SU-DHL-6 (cell line): ENCODE data around the gene KRTAP5-3.
"Not testable (repeated sequence)": the region's sequence is repeated elsewhere in the genome, so short reads cannot be mapped to it uniquely, and the experiment has no call there.

Experiments
- H2AFZ ChIP-seq: fragments of 200-600 bp; sonication (generic); 2 replicates; pipeline ENCODE4 v1.6.1; 2014; ENCODE audit warnings: low read depth, mild to moderate bottlenecking, moderate library complexity, mixed read lengths, antibody characterized with exemption, low read length; ENCODE audit not compliant: severe bottlenecking
- H3F3A ChIP-seq: fragments of 200-600 bp; shearing (Covaris generic); 2 replicates; pipeline ENCODE4 v1.6.0; 2016; ENCODE audit warnings: antibody characterized with exemption, mild to moderate bottlenecking; ENCODE audit not compliant: insufficient read depth
- H3K27ac ChIP-seq: fragments of 200-600 bp; sonication (generic); 2 replicates; pipeline ENCODE4 v1.5.1; 2016; ENCODE audit warnings: low read depth, mild to moderate bottlenecking, low read length, moderate library complexity, mixed read lengths
- H3K27me3 ChIP-seq: fragments of 200-600 bp; sonication (generic), shearing (Covaris generic); 2 replicates; pipeline ENCODE4 v1.6.0; 2014; ENCODE audit warnings: mild to moderate bottlenecking, low read length
- H3K36me3 ChIP-seq: fragments of 200-600 bp; sonication (generic); 2 replicates; pipeline ENCODE4 v1.6.1; 2014; ENCODE audit warnings: mild to moderate bottlenecking, low read length, mixed read lengths
- H3K4me2 ChIP-seq: fragments of 300-600, 200-600 bp; shearing (Covaris generic), sonication (generic); 2 replicates; pipeline ENCODE4 v1.6.0; 2014; ENCODE audit warnings: low read length, low read depth, mild to moderate bottlenecking; ENCODE audit not compliant: poor library complexity, severe bottlenecking
- H3K4me3 ChIP-seq: fragments of 200-600 bp; sonication (generic); 2 replicates; pipeline ENCODE4 v1.5.1; 2014; ENCODE audit warnings: antibody characterized with exemption, low read length, mild to moderate bottlenecking, mixed read lengths; ENCODE audit not compliant: insufficient read depth, poor library complexity, severe bottlenecking
- H3K79me2 ChIP-seq: fragments of 200-600 bp; sonication (generic); 2 replicates; pipeline ENCODE4 v1.6.1; 2014; ENCODE audit warnings: mild to moderate bottlenecking, low read length, moderate library complexity; ENCODE audit not compliant: insufficient read depth
- H3K9ac ChIP-seq: fragments of 200-600 bp; sonication (generic); 2 replicates; pipeline ENCODE4 v1.7.0; 2014; ENCODE audit warnings: mild to moderate bottlenecking, low read length
- H3K9me2 ChIP-seq: fragments of 200-600 bp; sonication (generic); replicated peaks from 2 replicates; pipeline ENCODE4 v1.6.1; 2014; ENCODE audit warnings: low read length; ENCODE audit not compliant: insufficient read depth
- H3K9me3 ChIP-seq: fragments of 200-600 bp; sonication (generic); 2 replicates; pipeline ENCODE4 v1.6.1; 2014; ENCODE audit warnings: low read length, mixed read lengths; ENCODE audit not compliant: insufficient read depth
- H4K20me1 ChIP-seq: fragments of 200-600 bp; sonication (generic); 2 replicates; pipeline ENCODE4 v1.6.1; 2014; ENCODE audit warnings: low read depth, mild to moderate bottlenecking, antibody characterized with exemption, low read length, moderate library complexity, mixed read lengths
- EZH2phosphoT487 ChIP-seq: fragments of 200-600 bp; sonication (generic), shearing (Covaris generic); conservative IDR thresholded peaks from 2 replicates; pipeline ENCODE4 v1.6.1; 2018; ENCODE audit warnings: mild to moderate bottlenecking, antibody characterized with exemption, low read length, moderate library complexity, mixed read lengths
- TF ChIP-seq, protein P1 (sequence below): fragments of 200-600 bp; sonication (generic); IDR thresholded peaks from one replicate; pipeline ENCODE4 v1.5.1; 2017; ENCODE audit warnings: antibody characterized with exemption, mild to moderate bottlenecking, low read length, moderate library complexity; ENCODE audit not compliant: insufficient read depth, poor library complexity, severe bottlenecking

Gene KRTAP5-3

DNA sequence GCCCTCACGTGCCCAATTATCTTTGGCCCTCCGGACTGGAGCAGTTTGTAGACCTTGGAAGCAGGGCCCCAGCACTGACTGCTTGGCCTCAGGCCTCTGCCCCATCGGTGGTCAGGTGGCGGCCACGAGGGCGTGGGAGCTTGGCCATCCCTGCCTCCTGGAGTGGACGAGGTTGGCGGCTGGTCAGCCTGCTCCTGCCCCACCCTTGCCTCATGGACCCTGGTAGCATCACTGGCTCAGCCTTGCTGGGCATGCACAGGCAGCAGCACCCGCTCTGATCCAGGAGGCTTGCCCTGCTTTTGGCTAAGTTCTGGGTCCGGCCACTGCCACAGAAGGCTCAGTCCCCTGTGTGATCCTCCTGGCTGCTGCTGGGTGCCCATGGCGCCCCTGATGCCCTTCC, 4.1 kb downstream of the KRTAP5-3 start:
- H3K9ac ChIP-seq = no peak overlapping the region

DNA sequence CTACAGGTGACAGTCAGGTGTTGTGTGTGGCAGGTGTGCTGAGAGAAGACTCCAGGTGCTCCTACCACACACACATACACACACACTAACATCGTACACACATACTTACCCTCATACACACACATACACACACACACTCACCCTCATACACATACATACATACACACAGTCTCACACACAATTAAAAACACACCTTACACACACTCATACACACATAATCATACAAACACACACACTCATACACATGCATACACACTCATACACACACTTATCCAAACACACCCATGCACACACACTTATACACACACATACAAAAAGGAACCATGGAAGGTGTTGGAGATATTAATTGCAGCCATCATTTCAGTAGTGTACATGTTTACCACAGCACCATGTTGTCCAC, 4.6 kb downstream of the KRTAP5-3 start:
- Histone ChIP-seq H3K9ac (no peak overlapping the region), H3K9me3 (no peaks in the 10 kb centered on the region), H3K79me2 (no peaks in the 10 kb centered on the region), H3K27ac (no peak overlapping the region), H4K20me1 (no peaks in the 10 kb centered on the region), H3K4me3 (no peak overlapping the region), H2AFZ (no peak overlapping the region), H3K4me2 (no peak overlapping the region), H3F3A (no peaks in the 10 kb centered on the region), H3K27me3 (no peaks in the 10 kb centered on the region), H3K36me3 (no peaks in the 10 kb centered on the region), H3K9me2 (no peaks in the 10 kb centered on the region)
- no peak for TF ChIP-seq EZH2phosphoT487
- TF ChIP-seq, protein P1, sequence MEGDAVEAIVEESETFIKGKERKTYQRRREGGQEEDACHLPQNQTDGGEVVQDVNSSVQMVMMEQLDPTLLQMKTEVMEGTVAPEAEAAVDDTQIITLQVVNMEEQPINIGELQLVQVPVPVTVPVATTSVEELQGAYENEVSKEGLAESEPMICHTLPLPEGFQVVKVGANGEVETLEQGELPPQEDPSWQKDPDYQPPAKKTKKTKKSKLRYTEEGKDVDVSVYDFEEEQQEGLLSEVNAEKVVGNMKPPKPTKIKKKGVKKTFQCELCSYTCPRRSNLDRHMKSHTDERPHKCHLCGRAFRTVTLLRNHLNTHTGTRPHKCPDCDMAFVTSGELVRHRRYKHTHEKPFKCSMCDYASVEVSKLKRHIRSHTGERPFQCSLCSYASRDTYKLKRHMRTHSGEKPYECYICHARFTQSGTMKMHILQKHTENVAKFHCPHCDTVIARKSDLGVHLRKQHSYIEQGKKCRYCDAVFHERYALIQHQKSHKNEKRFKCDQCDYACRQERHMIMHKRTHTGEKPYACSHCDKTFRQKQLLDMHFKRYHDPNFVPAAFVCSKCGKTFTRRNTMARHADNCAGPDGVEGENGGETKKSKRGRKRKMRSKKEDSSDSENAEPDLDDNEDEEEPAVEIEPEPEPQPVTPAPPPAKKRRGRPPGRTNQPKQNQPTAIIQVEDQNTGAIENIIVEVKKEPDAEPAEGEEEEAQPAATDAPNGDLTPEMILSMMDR = no peak

More for the DNA sequence above, 4.1 kb downstream of the KRTAP5-3 start:
- H3K36me3 ChIP-seq = no peaks in the 10 kb centered on the region
- no peak overlapping the region for H3K4me3 ChIP-seq
- H3K9me3 ChIP-seq = no peaks in the 10 kb centered on the region
- H3K4me2 ChIP-seq = no peak overlapping the region
- H4K20me1 ChIP-seq = no peaks in the 10 kb centered on the region
- no peaks in the 10 kb centered on the region for H3K27me3 ChIP-seq
- no peaks in the 10 kb centered on the region for H3K9me2 ChIP-seq
- H3F3A ChIP-seq = no peaks in the 10 kb centered on the region
- no peak for TF ChIP-seq EZH2phosphoT487
- TF ChIP-seq, protein P1 = no peak
- H3K27ac ChIP-seq = no peak overlapping the region
- no peaks in the 10 kb centered on the region for H3K79me2 ChIP-seq
- H2AFZ ChIP-seq = no peak overlapping the region

DNA sequence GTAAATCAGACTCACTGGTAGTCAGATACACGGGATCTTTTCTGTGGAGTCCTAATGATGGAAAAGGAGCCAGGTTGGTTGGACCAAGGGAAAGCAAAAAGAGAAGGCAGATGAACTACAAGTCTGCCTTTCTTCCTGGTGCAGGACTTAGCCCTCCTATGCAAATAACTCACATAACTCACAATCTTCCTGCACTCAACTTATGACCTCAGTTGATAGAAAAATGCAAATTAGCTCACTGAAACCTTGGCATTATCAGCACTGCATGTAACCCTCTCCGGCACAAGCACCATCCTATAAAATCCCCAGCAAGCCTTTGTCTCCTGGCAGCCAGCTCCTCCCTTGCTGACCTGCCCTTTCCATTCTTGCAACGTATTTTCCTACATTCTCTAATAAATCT, 6.6 kb downstream of the KRTAP5-3 start:
- H3K36me3 ChIP-seq, H3K79me2 ChIP-seq, H3K4me2 ChIP-seq, H3K9me2 ChIP-seq, H3K4me3 ChIP-seq, H3K9me3 ChIP-seq, H4K20me1 ChIP-seq, H3K27ac ChIP-seq, H3K9ac ChIP-seq, H3K27me3 ChIP-seq, H3F3A ChIP-seq, H2AFZ ChIP-seq: not testable (repeated sequence)

DNA sequence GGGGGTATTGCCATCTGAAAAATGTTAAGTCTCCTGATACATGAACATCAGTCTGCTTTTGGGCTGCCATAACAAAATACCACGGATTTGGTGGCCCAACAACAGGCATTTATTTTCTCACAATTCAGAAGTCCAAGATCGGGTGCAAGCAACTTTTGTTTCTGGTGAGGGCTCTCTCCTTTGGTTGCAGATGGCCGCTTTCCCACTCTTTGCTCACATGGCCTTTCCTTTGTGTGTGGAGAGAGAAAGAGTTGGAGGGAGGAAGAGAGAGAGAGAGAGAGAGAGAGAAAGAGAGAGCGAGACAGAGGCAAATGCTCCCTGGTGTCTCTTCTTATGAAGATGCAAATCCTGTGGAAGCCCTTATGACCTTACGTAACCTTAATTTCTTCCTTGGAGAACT, 7.6 kb downstream of the KRTAP5-3 start:
- Histone ChIP-seq H3K27me3 (no peaks in the 10 kb centered on the region), H4K20me1 (no peaks in the 10 kb centered on the region), H3K4me3 (no peak overlapping the region), H3K27ac (no peak overlapping the region), H3K9ac (no peak overlapping the region), H3K36me3 (no peaks in the 10 kb centered on the region), H3K79me2 (no peaks in the 10 kb centered on the region), H3F3A (no peaks in the 10 kb centered on the region), H3K4me2 (no peak overlapping the region), H3K9me2 (no peaks in the 10 kb centered on the region), H3K9me3 (no peaks in the 10 kb centered on the region), H2AFZ (no peak overlapping the region)
- TF ChIP-seq, protein P1 = no peak
- TF ChIP-seq EZH2phosphoT487 = no peak
